ENCODE data around the gene DTX3. TPM values are rescaled to one million over a fixed set of nuclear protein-coding genes. Genes with fewer than 3 reads are reported as not detected.

Gene DTX3
- polyA plus RNA-seq, 3 donors = 44.4 to 51.8 (median 47.0) TPM

Other genes with a start within 250 kb of the DTX3 start
- 10 to 100 TPM; 60.6 to 67.5 (median 66.1) TPM for gene R3HDM2, start 173.8 kb upstream of the DTX3 start, polyA plus RNA-seq (ENCODE audit: insufficient read length in 3 of 3)
- gene INHBC, start 170.0 kb upstream of the DTX3 start, polyA plus RNA-seq (ENCODE audit: insufficient read length in 3 of 3) = under 1 TPM; 0.14 to 0.21 (median 0.20) TPM
- under 1 TPM; 0.40 to 0.44 (median 0.42) TPM for gene INHBE, start 149.5 kb upstream of the DTX3 start, polyA plus RNA-seq (ENCODE audit: insufficient read length in 3 of 3)
- 10 to 100 TPM; 15.9 to 18.8 (median 16.5) TPM for gene GLI1, start 145.0 kb upstream of the DTX3 start, polyA plus RNA-seq (ENCODE audit: insufficient read length in 3 of 3)
- gene ARHGAP9, start 125.0 kb upstream of the DTX3 start, polyA plus RNA-seq (ENCODE audit: insufficient read length in 3 of 3) = 1 to 10 TPM; 1.9 to 2.3 (median 1.9) TPM
- 100 to 1,000 TPM; 108 to 110 (median 109) TPM for gene MARS1, start 116.8 kb upstream of the DTX3 start, polyA plus RNA-seq (ENCODE audit: insufficient read length in 3 of 3)
- 10 to 100 TPM; 33.8 to 35.7 (median 35.3) TPM for gene DDIT3, start 84.3 kb upstream of the DTX3 start, polyA plus RNA-seq (ENCODE audit: insufficient read length in 3 of 3)
- gene MBD6, start 82.0 kb upstream of the DTX3 start, polyA plus RNA-seq (ENCODE audit: insufficient read length in 3 of 3) = 10 to 100 TPM; 36.8 to 44.8 (median 41.6) TPM
- gene DCTN2, start 57.6 kb upstream of the DTX3 start, polyA plus RNA-seq (ENCODE audit: insufficient read length in 3 of 3) = 100 to 1,000 TPM; 163 to 179 (median 165) TPM
- under 1 TPM; 0.31 to 0.39 (median 0.32) TPM for gene KIF5A, start 54.8 kb upstream of the DTX3 start, polyA plus RNA-seq (ENCODE audit: insufficient read length in 3 of 3)
- gene PIP4K2C, start 13.6 kb upstream of the DTX3 start, polyA plus RNA-seq (ENCODE audit: insufficient read length in 3 of 3) = 10 to 100 TPM; 43.6 to 47.5 (median 44.8) TPM
- gene ARHGEF25, start 6.6 kb downstream of the DTX3 start, polyA plus RNA-seq (ENCODE audit: insufficient read length in 3 of 3) = 10 to 100 TPM; 26.7 to 31.4 (median 27.8) TPM
- under 1 TPM; 0.37 to 0.75 (median 0.64) TPM for gene B4GALNT1, start 28.4 kb downstream of the DTX3 start, polyA plus RNA-seq (ENCODE audit: insufficient read length in 3 of 3)
- gene OS9, start 89.3 kb downstream of the DTX3 start, polyA plus RNA-seq (ENCODE audit: insufficient read length in 3 of 3) = 100 to 1,000 TPM; 225 to 234 (median 233) TPM
- gene AGAP2, start 133.9 kb downstream of the DTX3 start, polyA plus RNA-seq (ENCODE audit: insufficient read length in 3 of 3) = 1 to 10 TPM in 2 of 3 donors, under 1 TPM in 1; 0.68 to 1.9 (median 1.2) TPM
- 100 to 1,000 TPM in 2 of 3 donors, 10 to 100 TPM in 1; 97.4 to 110 (median 109) TPM for gene TSPAN31, start 140.2 kb downstream of the DTX3 start, polyA plus RNA-seq (ENCODE audit: insufficient read length in 3 of 3)
- gene CDK4, start 147.5 kb downstream of the DTX3 start, polyA plus RNA-seq (ENCODE audit: insufficient read length in 3 of 3) = 100 to 1,000 TPM; 219 to 251 (median 232) TPM
- 10 to 100 TPM; 15.6 to 18.0 (median 15.6) TPM for gene MARCHF9, start 150.3 kb downstream of the DTX3 start, polyA plus RNA-seq (ENCODE audit: insufficient read length in 3 of 3)
- gene CYP27B1, start 162.3 kb downstream of the DTX3 start, polyA plus RNA-seq (ENCODE audit: insufficient read length in 3 of 3) = 1 to 10 TPM in 1 of 3 donors, under 1 TPM in 2; 0.80 to 1.0 (median 0.82) TPM
- 10 to 100 TPM; 31.6 to 33.1 (median 33.0) TPM for gene METTL1, start 167.3 kb downstream of the DTX3 start, polyA plus RNA-seq (ENCODE audit: insufficient read length in 3 of 3)
- 10 to 100 TPM; 10.1 to 12.5 (median 11.7) TPM for gene EEF1AKMT3, start 167.8 kb downstream of the DTX3 start, polyA plus RNA-seq (ENCODE audit: insufficient read length in 3 of 3)
- 10 to 100 TPM; 36.3 to 45.5 (median 42.2) TPM for gene TSFM, start 178.0 kb downstream of the DTX3 start, polyA plus RNA-seq (ENCODE audit: insufficient read length in 3 of 3)
- gene AVIL, start 213.9 kb downstream of the DTX3 start, polyA plus RNA-seq (ENCODE audit: insufficient read length in 3 of 3) = 1 to 10 TPM; 7.3 to 7.7 (median 7.4) TPM
- gene CTDSP2, start 241.9 kb downstream of the DTX3 start, polyA plus RNA-seq (ENCODE audit: insufficient read length in 3 of 3) = 100 to 1,000 TPM; 258 to 263 (median 262) TPM

Data from right renal cortex interstitium (tissue), 3 donors.